ENCODE data around the gene VWA2.

VWA2 gene

GRCh38 chr10:114276671-114277070, 37.6 kb downstream of the VWA2 start:
- FAIRE-seq, result no peak

DNA sequence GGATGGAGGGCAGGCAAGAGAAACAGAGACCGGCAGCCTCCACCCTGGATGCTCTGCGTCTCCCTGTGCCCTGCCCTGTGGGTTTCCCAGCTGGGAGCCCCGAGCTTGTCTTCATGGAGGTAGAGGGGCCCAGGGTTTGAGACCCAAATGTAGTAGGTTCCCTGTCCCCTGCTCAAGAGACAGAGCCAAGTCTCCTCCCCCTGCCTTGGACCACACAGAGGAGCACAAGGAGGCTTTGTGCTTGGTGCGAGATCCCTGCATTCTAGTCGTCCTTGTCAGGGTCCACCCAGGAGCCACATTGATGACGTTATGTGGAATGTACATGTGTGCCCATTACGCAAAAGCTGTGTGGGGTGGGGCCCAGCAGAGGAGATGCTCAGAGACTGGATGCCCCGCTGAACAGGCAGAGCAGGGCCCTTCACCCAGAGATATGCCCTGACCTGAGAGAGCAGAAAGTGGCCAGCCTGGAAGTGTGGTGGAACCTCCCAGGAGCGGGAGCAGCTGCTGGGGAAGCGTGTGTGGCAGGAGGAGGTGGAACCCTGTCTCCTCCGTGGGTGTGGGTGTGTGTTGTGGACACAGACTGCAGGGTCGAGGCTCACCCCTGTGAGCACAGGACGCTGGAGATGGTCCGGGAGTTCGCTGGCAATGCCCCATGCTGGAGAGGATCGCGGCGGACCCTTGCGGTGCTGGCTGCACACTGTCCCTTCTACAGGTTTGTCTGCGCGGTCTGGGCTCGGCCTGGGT, 39.3 kb downstream of the VWA2 start:
- FAIRE-seq, result no peak

GRCh38 chr10:114278884-114279191, 39.8 kb downstream of the VWA2 start:
- no peak for FAIRE-seq

DNA sequence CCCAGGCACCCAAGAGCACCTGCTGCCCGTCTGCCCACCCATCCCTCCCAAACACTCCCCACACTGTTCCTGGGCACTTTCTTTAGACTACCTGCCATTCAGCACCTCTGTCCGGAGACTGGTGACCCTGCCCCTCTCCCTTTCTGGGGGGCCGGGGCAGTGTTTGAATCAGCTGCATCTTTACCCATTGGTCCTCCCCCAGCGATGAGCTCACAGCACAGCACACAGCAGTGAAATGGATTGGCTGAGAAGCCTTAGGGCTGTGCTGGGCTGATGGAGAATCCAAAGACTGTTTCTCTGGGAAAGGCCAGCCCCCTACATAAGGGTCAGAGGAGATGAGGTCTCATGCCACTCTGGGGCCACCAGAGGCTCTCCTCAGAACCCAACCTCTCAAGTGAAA, 40.2 kb downstream of the VWA2 start:
- no peak for FAIRE-seq

DNA sequence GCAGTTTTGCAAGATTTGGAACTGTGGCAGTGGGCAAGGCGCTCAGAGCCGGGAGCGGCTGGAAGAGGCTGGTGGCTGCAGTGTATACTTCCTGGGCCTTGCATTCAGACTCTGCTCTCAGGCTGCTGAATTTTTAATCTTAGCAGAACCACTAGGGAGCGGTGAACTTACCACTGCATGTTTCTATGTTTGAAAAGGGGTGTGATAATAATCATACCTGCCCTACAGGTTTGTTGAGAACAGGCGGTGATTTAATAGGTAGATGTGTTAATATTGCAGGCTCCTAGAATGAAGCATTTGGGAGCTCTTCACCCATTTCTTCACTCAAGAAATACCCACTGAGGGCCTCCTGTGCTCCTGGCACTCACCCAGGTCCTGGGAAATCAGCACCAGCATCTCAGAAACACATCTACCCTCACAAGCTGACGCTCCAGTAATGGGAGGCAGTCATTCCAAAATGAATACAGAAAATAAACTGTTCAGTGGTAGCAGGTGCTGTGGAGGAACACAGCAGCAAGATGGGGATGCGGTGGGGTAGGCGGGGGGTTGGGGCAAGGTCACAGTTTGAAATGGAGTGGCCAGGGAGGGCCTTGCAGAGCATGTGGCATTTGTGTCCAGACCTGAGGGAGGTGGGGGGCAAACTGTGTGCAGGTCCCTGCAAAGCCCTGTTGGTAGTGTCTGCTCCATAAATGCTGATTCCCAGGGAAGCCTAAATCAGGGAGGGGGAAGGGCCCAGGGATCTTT, 41.0 kb downstream of the VWA2 start:
- no peak for FAIRE-seq

DNA sequence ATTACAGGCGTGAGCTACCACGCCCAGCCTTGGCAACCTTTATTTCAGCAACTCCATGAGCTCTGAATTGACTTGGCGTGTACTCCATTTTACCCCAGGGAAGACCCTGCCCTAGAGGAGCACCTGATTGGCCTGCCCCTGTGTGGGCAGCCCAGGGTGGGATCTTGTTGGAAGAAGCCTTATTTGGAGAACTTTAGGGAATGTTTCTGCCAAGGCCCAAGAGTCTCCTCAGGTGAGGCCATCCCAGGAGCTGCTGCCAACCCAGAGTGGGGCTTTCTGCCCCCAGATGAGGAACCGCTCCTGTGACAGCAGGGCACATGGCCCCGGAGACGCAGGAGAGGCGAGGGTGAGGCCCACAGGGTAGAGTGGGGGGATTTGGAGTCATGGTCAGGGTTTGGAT, 42.0 kb downstream of the VWA2 start:
- FAIRE-seq, result no peak

GRCh38 chr10:114281461-114281860, 42.4 kb downstream of the VWA2 start:
- no peak for FAIRE-seq

GRCh38 chr10:114282526-114282925, 43.5 kb downstream of the VWA2 start:
- no peak for FAIRE-seq

- FAIRE-seq, result no peak
Measured at GRCh38 chr10:114283091-114283490, 44.0 kb downstream of the VWA2 start.

DNA sequence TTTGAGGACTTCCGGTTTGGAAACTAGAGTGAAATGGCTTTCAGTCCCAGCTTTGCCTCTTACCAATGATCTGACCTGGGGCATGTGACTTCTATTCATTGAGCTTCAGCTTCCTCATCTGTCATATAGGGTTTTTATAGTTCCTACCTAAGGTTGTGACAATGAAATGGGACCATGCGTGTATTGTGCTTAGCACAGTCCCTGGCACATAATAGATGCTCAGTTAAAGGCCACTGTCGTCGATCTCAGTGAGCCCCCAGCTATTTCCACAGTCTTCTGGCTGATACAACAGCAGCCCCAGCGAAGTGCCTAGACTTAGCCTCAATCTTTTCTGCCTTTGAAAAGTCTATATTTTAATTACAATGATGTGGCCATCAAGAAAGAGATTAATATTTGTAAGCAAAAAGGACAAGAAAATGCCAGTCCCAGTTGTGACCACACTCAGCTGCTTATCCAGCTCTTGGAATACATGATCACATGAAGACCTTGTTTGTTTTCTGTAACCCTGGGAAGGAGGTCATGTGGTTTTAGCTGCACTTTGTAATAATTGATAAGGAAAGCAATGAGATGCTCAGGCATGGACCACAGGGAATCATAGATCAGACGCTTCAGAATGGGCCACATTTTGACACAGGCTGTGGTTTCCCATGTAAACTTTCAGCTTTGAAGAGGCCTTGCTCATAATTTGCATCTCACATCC, 44.6 kb downstream of the VWA2 start:
- FAIRE-seq, result no peak

GRCh38 chr10:114284346-114285071, 45.5 kb downstream of the VWA2 start:
- no peak for FAIRE-seq

GRCh38 chr10:114285961-114286441, 46.9 kb downstream of the VWA2 start:
- FAIRE-seq, result no peak

GRCh38 chr10:114286921-114287320, 47.9 kb downstream of the VWA2 start:
- no peak for FAIRE-seq

DNA sequence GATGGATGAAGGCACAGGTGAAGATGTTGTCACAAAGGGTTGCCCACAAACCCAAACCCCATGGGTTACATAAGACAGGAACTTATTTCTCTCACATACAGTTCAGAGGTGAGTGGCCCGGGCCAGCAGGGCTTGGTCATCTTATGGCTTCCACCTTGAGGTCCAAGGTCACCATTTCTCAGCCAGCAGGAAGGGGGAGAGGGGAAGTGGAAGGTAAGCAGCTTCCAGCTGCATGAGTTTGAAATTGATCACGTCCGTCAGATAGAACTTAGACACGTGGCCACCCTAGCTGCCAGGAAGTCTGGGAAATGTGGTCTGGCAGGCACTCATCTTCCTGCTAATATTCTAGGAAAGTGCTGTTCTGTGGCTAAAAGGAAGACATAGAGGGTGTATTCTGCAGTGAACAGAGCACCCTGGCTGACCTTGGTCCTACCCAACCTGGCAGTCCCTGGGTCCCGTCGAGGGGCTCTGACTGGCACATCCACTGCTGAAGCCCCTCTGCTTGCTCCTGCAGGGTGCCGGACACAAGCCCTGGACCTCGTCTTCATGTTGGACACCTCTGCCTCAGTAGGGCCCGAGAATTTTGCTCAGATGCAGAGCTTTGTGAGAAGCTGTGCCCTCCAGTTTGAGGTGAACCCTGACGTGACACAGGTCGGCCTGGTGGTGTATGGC, 49.5 kb downstream of the VWA2 start:
- no peak for FAIRE-seq

DNA sequence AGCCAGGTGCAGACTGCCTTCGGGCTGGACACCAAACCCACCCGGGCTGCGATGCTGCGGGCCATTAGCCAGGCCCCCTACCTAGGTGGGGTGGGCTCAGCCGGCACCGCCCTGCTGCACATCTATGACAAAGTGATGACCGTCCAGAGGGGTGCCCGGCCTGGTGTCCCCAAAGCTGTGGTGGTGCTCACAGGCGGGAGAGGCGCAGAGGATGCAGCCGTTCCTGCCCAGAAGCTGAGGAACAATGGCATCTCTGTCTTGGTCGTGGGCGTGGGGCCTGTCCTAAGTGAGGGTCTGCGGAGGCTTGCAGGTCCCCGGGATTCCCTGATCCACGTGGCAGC, 50.0 kb downstream of the VWA2 start:
- FAIRE-seq, result no peak

DNA sequence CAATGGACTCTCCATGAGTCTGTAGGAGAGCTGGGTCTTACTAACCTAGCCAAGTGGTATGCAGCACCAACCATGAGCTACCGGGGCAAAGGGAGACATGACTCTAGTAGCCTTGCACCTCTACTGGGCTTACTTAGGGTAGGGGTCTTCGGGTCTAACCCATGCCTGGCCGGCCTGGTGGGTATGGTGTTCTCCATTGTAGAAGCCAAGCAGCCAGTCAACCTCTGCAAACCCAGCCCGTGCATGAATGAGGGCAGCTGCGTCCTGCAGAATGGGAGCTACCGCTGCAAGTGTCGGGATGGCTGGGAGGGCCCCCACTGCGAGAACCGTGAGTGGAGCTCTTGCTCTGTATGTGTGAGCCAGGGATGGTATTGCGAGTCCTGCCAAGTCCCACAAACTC, 51.0 kb downstream of the VWA2 start:
- no peak for FAIRE-seq

GRCh38 chr10:114291076-114291475, 52.0 kb downstream of the VWA2 start:
- no peak for FAIRE-seq

GRCh38 chr10:114291516-114291915, 52.5 kb downstream of the VWA2 start:
- no peak for FAIRE-seq

- no peak for FAIRE-seq
Measured at GRCh38 chr10:114293075-114293474, 54.0 kb downstream of the VWA2 start.

DNA sequence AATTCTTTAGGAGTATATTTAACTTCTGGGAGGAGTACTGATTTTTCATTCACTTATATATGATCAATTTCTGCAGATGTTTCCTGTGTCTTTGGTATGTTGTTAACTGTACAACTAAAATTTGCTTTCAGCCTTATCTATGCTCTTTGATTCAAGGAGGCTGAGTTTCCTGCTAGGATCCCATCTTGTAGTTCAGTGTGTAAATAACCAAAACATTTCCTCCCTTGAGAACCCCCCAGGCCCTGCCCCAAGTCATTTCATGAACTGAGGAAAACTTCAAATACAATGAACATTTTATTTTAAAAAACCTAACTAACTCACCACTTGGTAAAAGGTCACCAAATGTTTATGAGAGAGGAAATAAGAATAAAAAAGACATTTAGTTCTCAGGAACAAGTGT, 55.5 kb downstream of the VWA2 start:
- FAIRE-seq, result no peak

GRCh38 chr10:114295393-114295792, 56.3 kb downstream of the VWA2 start:
- no peak for FAIRE-seq

GRCh38 chr10:114297136-114297705, 58.2 kb downstream of the VWA2 start:
- no peak for FAIRE-seq

Data from TTC549 (cell line).